Breast epithelium (tissue), 3 donors: ENCODE results near the gene ACSS1.

Source experiments
- POLR2A ChIP-seq: fragments of 450-650 bp; IDR thresholded peaks from one replicate; pipeline ENCODE4 v1.6.1; 2016; ENCODE audit warnings: antibody characterized with exemption, mild to moderate bottlenecking, moderate library complexity
- POLR2AphosphoS5 ChIP-seq, 3 donors: sonication (generic); formaldehyde crosslinking; IDR thresholded peaks; one replicate each; pipeline ENCODE4 v1.6.1; 2017; ENCODE audit warnings: antibody characterized with exemption in 3 of 3
- TF ChIP-seq, protein P1 (sequence below), 3 donors: fragments of 450-650 bp; IDR thresholded peaks; one replicate each; pipeline ENCODE4 v1.5.1; 2016 to 2017; ENCODE audit warnings: antibody characterized with exemption in 3 of 3, mild to moderate bottlenecking in 3 of 3, moderate library complexity in 3 of 3

DNA sequence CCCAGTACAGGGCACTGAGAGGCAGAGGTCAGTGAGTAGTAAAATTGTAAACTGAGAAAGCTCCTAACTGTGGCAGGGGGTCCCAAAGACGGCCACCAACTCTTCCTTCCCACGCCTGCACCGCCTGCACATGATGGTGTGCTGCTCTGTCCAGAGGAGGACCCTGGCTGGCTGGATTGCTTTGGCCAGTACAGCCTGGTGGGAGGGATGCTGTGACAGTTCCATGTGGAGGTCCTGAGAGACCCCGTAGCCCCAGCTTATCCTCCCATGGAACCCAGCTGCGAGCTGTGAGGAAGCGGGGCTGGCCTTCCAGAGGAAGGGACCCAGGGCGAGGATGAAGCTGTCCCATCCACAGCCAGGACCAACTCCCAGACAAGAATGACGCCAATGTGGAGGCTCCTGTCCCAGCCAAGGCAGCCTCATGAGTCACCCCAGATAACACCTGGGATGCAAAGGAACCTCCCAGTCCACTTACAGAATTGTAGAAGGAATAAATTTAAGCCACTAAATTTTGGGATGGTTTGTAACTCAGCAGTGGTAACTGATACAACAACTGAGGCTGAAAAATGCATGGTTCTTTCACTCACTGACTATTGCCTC lies 2.0 kb upstream of the ACSS1 start:
- TF ChIP-seq POLR2AphosphoS5 (IDR thresholded peaks at IDR 0.05) (no peak), POLR2A (no peak)
- TF ChIP-seq, protein P1, sequence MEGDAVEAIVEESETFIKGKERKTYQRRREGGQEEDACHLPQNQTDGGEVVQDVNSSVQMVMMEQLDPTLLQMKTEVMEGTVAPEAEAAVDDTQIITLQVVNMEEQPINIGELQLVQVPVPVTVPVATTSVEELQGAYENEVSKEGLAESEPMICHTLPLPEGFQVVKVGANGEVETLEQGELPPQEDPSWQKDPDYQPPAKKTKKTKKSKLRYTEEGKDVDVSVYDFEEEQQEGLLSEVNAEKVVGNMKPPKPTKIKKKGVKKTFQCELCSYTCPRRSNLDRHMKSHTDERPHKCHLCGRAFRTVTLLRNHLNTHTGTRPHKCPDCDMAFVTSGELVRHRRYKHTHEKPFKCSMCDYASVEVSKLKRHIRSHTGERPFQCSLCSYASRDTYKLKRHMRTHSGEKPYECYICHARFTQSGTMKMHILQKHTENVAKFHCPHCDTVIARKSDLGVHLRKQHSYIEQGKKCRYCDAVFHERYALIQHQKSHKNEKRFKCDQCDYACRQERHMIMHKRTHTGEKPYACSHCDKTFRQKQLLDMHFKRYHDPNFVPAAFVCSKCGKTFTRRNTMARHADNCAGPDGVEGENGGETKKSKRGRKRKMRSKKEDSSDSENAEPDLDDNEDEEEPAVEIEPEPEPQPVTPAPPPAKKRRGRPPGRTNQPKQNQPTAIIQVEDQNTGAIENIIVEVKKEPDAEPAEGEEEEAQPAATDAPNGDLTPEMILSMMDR (IDR thresholded peaks at IDR 0.05), result no peak
